ENCODE data around the gene PTPRK.

GRCh38 chr6:127952831-127953230 is 567.6 kb downstream of the PTPRK start:
- no peak for TF ChIP-seq TAF1 (IDR thresholded peaks at IDR 0.05; ENCODE audit: low read depth, low read length)
- no peak for TF ChIP-seq POLR2A (IDR thresholded peaks at IDR 0.05; ENCODE audit: low read depth, low read length)
- TF ChIP-seq SPI1 (IDR thresholded peaks at IDR 0.05; ENCODE audit: low read depth, low read length): no peak
- no peak for TF ChIP-seq POU2F2 (IDR thresholded peaks at IDR 0.05; ENCODE audit: low read depth, low read length)

Data from GM12891 (cell line).